ENCODE data around the gene RNF149.
"Not testable (repeated sequence)": the region's sequence is repeated elsewhere in the genome, so short reads cannot be mapped to it uniquely, and the experiment has no call there.

Gene RNF149

DNA sequence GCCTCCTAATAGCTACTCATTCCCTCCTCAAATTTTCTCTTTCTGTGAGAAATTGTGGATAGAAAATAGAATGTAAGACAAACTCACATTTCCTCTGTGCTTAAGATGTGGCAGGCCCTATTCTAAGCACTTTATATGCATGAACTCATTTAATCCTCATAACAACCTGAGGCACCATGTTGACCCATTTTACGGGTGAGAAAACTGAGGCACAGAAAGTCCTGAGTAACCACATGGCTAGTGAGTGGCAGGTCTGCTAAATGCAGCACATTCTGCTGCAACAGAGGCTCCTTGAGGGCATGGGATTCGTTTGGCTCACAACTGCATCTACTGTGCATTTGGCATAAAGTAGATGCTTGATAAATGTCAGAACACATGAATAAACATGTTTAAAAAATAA, 22.7 kb upstream of the RNF149 start:
- no peak for DNase-seq (ENCODE audit: low read depth)

DNA sequence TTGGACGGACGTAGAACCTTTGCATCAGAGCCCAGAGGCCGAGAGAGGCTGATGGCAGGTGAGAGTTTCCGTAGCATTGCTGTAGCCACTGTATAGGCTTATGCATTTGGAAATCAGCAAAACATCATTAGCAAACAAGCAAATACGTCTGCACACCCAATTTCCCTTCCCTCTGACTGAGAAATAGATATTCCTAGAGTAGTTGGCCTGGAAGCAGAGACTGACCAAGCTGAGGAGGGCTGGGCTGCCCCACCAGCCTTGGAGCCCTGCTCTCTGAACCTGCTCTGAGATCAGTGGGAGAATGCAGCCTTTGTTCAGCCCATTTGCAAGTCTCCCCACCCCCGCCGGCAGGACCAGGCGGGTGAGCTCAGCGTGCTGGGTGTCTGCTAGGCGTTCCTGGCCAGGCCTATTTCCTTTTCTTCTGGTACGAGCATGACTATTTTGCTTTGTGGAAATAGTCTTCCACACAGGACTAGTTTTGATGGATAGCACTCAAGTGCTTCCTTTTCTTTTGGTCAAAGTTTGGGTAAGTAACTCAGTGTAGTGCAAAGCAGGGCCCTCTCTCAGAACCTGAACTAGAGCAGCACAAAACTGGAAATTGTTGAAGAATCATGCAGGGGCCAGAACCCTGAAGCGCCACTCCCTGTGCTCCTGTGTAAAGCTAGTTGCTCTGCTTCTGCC, 21.9 kb upstream of the RNF149 start:
- no peak for DNase-seq (ENCODE audit: low read depth)

DNA sequence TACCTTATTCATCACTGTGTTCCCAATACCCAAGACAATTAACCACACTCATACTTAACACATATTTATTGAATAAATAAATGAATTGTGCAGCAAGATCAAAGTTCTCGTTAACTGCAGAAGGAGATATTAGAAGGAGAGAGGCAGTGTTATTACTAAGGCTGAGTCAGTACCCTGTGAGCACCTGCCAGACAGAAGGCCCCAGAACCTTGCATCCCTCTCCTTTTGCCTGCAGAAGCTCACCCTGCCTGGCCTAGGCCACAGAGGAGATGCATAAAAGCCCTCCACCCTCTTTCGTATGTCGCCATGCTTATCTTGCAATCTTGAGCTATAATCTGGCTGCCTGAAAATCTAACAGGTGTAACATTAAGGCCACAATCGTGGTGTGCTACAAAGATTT, 20.5 kb upstream of the RNF149 start:
- DNase-seq (ENCODE audit: low read depth): no peak

DNA sequence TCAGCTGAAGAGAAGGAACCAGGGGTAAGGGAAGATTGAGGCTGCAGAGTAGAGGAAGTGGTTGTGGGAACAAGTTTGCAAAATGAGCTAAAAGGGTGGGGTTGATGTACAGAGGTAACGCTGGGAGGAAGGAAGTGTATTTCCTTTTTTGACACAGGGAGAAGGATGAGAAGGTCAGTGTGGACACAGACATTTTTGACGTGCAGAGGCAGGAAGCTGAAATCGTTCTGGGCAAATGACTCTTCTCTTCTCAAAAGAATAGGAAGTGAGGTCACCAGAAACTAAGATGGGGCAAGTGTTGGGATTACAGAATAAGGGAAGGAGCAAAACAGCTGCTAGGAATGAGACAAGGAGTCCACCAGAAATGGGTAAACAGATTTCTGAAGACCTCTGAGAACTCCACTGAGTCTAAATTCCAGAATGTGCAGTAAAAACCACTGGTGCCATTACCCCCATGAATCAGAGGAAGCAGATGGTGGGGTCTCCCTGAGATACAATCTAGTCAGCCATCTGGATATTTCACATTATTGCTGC, 20.0 kb upstream of the RNF149 start:
- DNase-seq (ENCODE audit: low read depth): no peak

DNA sequence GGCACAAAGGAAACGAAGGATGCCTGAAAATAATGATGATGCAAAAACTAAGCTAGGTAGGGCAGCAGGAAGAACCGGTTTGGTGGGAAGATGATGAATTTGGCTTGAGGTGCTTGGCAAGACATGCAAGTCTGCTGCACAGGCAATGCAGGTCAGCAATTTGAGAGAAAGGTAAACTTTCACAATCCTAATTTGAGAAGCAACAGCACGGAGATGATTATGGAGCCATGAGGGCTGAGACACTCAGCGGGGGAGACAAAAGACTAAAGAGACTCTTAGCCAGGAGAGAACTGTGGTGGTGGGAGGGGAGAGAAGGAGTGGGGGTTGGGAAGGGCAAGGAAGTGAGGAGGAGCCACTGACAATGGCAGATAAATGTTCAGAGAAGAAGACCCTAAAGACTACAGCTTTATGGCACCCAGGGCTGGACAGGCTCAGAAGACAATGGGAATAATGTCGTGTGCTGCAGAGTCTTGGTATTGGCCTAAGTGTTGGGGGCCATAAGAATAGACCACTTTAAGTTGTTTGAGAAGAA, 19.4 kb upstream of the RNF149 start:
- no peak for DNase-seq (ENCODE audit: low read depth)

DNA sequence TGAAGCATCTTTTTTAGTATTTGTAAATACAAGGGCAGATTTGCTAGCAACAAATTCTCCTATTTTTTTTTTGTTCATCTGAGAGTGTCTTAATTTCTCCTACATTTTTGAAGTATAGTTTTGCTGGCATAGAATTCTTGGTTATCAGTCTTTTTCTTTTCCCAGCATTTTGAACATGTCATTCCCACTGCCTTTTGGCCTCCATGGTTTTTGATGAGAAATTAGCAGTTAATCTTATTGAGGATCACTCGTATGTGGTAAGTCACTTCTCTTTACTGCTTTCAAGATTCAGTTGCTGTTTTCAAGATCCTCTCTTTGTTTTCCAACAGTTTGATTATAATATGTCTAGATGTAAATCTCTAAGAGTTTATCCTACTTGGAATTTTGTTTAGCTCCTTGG, 16.9 kb upstream of the RNF149 start:
- DNase-seq (ENCODE audit: low read depth): no peak

DNA sequence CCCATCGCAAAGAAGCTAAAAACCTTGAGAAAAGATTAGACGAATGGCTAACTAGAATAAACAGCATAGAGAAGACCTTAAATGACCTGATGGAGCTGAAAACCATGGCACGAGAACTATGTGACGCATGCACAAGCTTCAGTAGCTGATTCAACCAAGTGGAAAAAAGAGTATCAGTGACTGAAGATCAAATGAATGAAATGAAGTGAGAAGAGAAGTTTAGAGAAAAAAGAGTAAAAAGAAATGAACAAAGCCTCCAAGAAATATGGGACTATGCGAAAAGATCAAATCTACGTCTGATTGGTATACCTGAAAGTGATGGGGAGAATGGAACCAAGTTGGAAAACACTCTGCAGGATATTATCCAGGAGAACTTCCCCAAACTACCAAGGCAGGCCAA, 8.1 kb upstream of the RNF149 start:
- not testable (repeated sequence) for DNase-seq (ENCODE audit: low read depth)

DNA sequence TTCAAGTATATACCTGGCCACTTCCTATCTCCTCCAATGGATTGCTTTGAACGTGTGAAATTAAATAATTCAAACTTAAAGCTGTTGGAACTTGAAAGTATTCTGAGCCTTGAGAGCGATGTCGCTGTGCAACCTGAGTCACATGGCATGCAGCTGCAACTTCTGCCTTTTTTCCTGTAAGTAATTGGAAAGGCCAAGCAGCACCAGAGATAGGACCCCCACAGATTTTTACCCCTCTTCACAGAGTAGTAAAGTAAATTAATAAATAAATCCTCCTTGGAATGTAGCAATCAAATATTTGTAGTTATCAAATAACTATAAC, 3.2 kb upstream of the RNF149 start:
- DNase-seq (ENCODE audit: low read depth): no peak

DNA sequence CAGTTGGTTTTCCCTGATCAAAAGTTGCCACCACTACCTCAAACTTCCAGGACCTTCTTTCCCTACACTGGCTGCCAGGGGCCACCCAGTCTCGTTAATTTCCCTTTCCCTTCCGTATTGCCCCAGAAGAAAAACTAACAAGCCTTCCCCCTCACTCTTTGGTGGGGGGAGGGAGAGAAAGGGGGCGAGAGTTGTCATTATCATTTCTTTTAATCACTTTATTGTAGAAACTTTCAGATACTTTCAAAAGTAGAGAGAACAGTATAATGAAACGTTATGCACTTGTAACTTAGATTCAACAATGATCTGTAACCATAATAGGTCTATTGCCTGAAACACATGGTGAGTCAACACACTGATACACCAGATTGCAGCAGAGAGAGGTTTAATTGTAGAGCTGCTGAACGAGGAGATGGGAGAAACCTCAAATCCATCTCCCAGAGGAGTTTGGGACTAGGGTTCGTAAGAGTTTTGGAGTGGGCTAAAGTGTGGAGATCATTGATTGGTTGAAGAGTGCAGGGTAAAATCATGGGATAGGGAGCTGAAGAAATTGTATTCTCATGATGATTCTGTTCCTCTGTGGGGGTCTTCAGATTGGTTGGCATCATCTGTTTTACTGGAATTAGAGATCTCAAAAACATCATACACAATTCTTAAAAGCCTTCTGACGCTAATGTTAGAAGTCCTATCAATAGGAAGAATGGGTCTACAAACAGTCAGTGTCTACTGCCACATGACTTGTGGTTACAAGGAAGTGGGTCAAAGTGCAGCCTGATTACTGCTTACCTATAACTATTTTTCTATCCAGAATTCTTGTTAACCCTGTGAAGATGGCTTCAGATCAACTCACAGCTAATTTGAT, 2.6 kb upstream of the RNF149 start:
- DNase-seq (ENCODE audit: low read depth): no peak

DNA sequence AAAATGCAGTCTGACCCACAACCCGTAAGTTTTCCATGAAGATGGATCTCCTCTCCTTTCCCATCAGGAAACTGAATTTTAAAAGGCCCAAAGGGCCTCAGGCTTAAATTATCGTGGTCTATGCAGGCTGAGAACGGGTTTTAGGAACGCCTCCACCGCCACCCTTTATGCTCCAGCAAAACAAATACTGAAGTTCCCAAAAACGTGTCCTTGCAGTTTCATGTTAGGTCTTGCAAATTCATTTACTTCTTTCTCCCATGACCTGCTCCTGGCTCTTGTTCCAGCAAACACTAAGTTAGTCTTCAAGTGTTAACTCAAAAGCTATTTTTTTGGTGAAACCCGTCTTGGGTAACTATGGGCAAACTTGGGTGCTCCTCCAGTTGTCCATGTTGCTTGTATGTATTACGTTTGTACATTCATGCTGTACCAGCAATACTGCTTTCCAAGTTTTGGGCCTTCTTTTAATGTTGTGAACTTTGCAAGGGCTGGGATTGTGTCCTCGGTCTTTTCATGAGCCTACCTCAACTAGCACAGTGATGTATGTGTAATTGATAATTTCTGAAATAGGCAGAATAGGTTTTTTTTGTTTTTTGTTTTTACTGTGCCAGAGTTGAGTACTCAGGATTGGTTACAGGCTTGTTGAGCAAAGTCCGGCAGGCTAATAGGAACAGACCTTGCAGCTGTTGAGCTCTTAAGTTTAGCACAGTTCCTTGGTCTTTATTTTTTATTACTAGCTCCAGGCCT, 1.8 kb upstream of the RNF149 start:
- DNase-seq (ENCODE audit: low read depth): no peak

DNA sequence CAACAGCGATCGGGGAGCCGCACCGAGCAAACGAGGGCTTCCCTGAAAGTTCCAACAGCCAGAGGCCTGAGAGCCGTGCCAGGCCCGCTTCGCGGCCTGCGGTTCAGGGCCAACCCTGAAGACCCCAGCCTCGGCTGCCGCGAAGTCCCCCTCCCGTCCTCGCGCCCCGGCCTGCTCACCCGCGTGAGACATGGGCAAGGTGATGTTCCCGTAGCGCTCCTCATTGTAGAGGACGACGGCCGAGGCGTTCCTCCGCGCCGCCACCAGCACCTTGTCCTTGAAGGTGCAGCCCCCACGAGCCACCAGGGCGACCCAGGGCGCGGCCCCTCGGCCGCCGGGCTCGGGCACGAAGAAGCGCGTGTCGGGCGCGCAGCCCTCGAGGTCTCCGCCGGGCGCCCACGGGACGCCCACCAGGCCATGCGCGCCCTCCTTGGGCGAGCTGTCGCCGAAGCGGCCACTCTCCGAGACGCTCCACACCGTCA, 510 bp downstream of the RNF149 start:
- DNase-seq (ENCODE audit: low read depth): no peak

DNA sequence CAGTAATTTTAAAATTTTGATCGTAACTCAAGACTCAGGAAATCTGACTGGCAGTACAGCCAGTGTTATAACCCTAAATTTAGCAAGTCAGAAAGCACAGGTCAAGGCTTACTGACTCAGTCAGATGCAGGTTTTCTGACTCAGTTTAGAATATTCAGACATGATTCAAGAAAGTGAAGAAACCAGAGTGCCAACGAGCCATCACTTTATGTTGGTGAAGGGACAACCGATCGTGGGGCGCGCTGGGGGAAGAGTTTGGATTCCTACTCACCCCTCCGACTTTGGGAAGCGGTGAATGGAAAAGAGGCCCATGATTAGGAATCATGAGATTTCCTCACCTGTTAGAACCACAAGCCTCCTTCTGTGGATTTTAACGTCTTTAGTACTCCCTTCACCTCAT, 998 bp downstream of the RNF149 start:
- DNase-seq (ENCODE audit: low read depth): no peak

DNA sequence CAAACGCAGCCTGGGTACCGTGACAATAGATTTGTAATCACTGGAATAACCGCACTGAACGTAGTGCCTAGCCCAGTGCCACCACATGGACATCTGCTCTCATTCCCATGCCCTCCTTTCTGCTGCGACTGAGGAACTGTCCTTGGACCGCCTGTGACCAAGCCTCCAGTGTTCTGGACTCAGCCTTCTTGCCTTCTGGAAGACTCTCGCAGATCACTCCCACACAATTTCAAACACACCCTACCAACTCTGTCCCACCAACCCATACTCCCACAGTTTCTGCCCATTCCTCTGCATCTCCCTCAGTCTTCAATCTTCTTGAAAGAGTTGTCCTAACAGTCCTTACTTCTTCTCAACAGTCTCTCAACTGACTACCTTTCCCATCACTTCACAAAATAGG, 2.1 kb downstream of the RNF149 start:
- no peak for DNase-seq (ENCODE audit: low read depth)

DNA sequence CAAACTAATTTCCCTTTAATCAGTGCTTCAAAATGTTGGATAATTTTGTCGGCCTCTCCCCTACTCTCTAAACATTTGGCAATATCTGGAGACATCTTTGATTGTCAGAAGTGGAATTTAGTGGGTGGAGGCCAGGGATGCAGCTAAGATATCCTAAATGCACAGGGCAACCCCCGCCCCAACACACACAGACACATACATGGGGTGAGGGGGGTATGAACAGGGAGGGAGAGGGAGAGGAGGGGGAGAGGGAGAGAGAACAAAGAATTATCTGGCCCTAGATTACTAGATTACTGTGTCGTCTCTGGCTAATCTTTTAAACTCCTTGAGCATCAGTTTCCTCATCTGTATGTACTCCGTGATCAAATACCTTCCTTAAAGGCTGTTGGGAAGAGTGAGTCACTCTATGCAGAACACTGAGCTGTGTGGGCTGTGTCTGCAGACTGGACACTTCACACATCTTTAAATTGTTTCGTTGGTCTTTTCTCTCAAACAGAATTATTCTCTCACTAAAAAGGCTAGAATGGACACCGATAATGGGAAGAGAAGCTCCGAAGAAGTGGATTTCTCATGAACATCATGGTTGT, 2.9 kb downstream of the RNF149 start:
- DNase-seq (ENCODE audit: low read depth): no peak

DNA sequence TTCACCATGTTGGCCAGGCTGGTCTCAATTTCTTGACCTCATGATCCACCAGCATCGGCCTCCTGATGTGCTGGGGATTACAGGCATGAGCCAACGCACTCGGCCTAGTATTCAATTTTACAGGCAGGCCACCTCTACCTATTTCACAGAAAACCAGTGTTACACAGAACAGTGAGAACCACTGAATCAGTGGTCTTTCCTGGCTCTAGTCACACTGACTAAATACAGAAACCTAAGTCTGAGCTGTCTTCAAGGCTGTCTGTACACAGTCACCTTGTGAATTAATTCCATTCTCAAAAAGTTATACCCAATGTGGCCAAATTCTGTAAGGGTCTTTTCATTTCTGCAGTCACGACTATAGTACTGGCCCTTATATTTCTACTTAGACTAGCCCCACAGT, 3.5 kb downstream of the RNF149 start:
- DNase-seq (ENCODE audit: low read depth): no peak

DNA sequence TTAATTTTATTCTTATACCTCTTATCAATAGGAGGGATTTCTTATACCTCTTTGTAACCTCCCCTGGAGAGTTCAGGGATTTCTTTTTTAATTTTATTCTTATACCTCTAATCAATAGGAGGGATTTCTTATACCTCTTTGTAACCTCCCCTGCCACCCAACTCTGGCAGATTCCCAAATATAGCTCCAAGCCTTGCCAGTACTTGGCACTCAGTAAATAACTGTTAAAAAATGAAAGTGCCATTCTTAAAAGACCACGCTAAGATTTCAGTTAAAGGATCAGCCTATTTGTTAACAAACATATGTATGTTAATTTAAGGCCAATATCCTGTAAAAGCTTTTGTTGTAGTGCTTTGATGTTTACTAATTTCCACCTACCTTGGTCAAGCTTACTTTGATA, 4.8 kb downstream of the RNF149 start:
- DNase-seq (ENCODE audit: low read depth): no peak

DNA sequence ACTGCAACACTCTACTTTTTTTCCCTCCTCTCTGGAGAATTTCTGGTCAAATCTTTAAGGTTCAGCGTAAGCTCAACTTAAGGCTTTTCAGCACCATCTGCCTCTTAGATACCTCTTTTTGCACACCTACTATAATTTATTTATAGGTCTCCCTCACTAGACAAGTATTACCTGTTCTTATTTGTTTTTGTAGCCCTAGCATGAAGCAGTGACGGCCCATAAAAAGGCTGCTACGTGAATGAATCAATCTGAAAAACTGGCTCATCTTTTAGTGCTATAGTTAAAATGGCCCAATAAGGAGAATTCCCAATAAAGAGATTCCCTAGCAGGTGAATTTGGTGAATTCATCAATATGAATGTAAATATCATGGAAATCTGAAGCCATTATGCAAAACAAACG, 6.5 kb downstream of the RNF149 start:
- no peak for DNase-seq (ENCODE audit: low read depth)

DNA sequence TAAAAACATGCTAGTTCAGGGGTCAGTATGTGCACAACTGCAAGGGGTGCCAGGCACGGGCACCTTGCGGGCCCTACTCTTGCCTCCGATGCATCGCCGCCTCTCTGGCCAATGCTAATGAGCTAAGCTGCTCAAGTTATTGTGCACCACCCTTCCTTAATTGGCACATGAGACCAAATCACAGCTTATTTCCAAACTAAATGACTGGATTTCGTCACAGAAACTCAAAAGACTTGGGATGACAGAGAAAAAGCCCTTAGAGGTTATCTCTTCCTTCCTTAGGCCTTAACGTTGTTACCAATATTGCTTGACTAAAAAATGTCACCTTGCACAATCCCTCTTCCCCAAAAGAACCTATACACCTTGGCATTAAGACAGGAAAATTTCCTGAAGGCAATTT, 7.7 kb downstream of the RNF149 start:
- DNase-seq (ENCODE audit: low read depth): no peak

DNA sequence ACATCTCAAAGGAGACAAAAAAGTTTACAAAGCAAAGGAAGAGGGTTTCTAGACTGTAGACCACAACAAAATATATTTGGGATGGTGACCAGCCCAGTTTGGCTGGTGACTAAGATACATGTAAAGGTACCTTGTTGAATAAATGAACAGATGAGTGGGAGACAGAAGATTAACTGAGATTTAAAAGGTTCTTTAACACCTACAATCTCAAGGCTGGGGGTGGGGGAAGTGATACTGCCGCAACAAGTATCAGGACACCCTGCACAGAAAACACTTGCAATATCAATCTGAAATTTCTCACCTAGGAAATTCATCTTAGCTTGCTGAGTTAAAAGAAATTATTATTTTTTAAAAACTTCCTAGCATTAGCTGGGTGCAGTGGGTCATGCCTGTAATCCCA, 8.3 kb downstream of the RNF149 start:
- DNase-seq (ENCODE audit: low read depth): no peak

DNA sequence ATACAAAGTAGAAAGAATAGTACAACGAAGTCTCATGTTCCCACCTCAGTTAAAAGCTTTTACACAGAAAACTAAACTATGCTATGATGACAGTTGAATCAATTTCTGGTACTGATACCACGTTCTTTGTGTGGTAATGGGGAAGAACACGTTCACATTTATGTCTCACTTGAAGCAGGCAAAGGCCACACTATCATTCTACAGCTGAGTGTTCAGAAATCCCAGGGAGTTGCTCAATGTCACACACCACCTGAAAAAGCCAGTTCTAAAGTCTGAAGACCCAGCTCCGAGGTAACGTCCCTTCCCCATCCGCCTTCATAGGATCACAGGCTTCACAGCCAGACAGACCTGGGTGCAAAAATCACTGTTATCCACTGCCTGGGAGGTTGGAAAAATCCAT, 8.9 kb downstream of the RNF149 start:
- DNase-seq (ENCODE audit: low read depth): no peak

DNA sequence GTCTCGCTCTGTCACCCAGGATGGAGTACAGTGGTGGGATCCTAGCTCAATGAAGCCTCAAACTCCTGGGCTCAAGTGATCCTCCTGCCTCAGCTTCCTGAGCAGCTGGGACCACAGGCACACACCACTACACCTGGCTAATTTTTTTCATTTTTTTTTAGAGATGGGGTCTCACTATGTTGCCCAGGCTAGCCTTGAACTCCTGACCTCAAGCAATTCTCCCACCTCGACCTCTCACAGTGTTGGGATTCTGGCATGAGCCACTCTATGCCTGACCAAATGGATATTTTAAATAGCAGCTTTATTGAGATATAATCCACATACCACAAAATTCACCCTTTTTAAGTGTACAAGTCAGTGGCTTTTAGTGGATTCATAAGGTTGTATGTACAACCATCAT, 11.1 kb downstream of the RNF149 start:
- DNase-seq (ENCODE audit: low read depth): no peak

DNA sequence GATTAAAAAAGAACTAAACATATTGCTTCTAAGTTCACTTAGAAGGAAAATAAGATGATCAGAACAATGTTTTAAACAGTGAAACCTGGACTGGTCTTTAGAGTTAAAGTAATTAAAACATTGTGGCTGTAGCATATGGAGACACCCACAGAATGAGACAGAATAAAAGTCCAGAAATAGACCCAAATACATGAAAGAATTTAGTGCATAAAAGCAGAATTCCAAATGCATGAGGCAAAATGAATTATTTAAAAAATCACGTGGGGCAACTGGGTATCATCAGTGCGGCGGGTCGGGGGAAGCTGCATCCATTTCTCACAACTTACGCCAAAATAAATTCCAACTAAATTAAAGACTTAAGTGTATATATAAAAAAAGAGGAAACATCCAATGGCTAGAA, 12.1 kb downstream of the RNF149 start:
- no peak for DNase-seq (ENCODE audit: low read depth)
